ENCODE measurements around the gene PTPRB. TPM values are rescaled to one million over a fixed set of nuclear protein-coding genes. Genes with fewer than 3 reads are reported as not detected.

The PTPRB gene
- total RNA-seq, 1 experiment from 2014 or later, result 0.33 TPM

GRCh38 chr12:70560671-70561070 is 76.6 kb downstream of the PTPRB start:
- H3K4me3 ChIP-seq (ENCODE audit: low read depth in 2 of 2, low read length in 2 of 2), result no peak overlapping the region
- peaks cover 2% of the 10 kb centered on the region; the same call in 1 of the 2 replicates for H3K27me3 ChIP-seq (ENCODE audit: control insufficient read depth, insufficient read depth, low read length)
- BruUV-seq (replicated peaks), result no TSS peak
- ATAC-seq, result no peak
- in situ Hi-C loops (cut with HindIII; ENCODE audit: low pct_unique_long_range_greater_than_20kb, low sequenced_read_pairs) (no loop called here), intact Hi-C loops (cut with micrococcal nuclease; ENCODE audit: unreplicated experiment) (no loop called here)
- CTCF ChIA-PET, result no interaction called here
- TF ChIP-seq POLR2AphosphoS5 (IDR thresholded peaks at IDR 0.05; ENCODE audit: low read depth, low read length), result no peak
- TF ChIP-seq SIN3A (IDR thresholded peaks at IDR 0.05; ENCODE audit: borderline replicate concordance, insufficient read depth, low read depth, low read length), result no peak
- TF ChIP-seq REST (IDR thresholded peaks at IDR 0.05; ENCODE audit: insufficient read depth in 1 of 2, low read depth in 2 of 2, low read length in 1 of 2), result no peak
- TF ChIP-seq CTCF (IDR thresholded peaks at IDR 0.05), result no peak
- no peak for TF ChIP-seq TCF7L2 (IDR thresholded peaks at IDR 0.05; ENCODE audit: low read depth, low read length)
- H3K9me3 ChIP-seq (ENCODE audit: control insufficient read depth, insufficient read depth, low read depth, low read length), result no peaks in the 10 kb centered on the region
- H3K36me3 ChIP-seq (ENCODE audit: control insufficient read depth, insufficient read depth, low read length), result no peaks in the 10 kb centered on the region
- POLR2A ChIA-PET, result no interaction called here
- no peak for DNase-seq (ENCODE audit: low read depth, low spot score)
- no peak overlapping the region for H3K27ac ChIP-seq (ENCODE audit: low read length)
- H3K4me1 ChIP-seq (ENCODE audit: control insufficient read depth, insufficient read depth, low read length), result no peaks in the 10 kb centered on the region

GRCh38 chr12:70559390-70559789 is 77.8 kb downstream of the PTPRB start:
- DNase-seq (ENCODE audit: low read depth, low spot score), result no peak
- Histone ChIP-seq H3K4me3 (ENCODE audit: low read depth in 2 of 2, low read length in 2 of 2) (no peak overlapping the region), H3K4me1 (ENCODE audit: control insufficient read depth, insufficient read depth, low read length) (no peaks in the 10 kb centered on the region), H3K36me3 (ENCODE audit: control insufficient read depth, insufficient read depth, low read length) (no peaks in the 10 kb centered on the region), H3K27ac (ENCODE audit: low read length) (no peak overlapping the region), H3K27me3 (ENCODE audit: control insufficient read depth, insufficient read depth, low read length) (peaks cover 2% of the 10 kb centered on the region; the same call in 1 of the 2 replicates), H3K9me3 (ENCODE audit: control insufficient read depth, insufficient read depth, low read depth, low read length) (no peaks in the 10 kb centered on the region)
- no peak for ATAC-seq
- ChIA-PET CTCF (interaction anchor here (0.7 kb wide), 1 partner anchor 621 kb away, joined by 3 read pairs; no protein-coding TSS in a partner anchor), POLR2A (no interaction called here)
- TF ChIP-seq POLR2AphosphoS5 (IDR thresholded peaks at IDR 0.05; ENCODE audit: low read depth, low read length) (no peak), REST (IDR thresholded peaks at IDR 0.05; ENCODE audit: insufficient read depth in 1 of 2, low read depth in 2 of 2, low read length in 1 of 2) (no peak), SIN3A (IDR thresholded peaks at IDR 0.05; ENCODE audit: borderline replicate concordance, insufficient read depth, low read depth, low read length) (no peak), TCF7L2 (IDR thresholded peaks at IDR 0.05; ENCODE audit: low read depth, low read length) (no peak), CTCF (IDR thresholded peaks at IDR 0.05) (no peak)
- in situ Hi-C loops (cut with HindIII; ENCODE audit: low pct_unique_long_range_greater_than_20kb, low sequenced_read_pairs) (no loop called here), intact Hi-C loops (cut with micrococcal nuclease; ENCODE audit: unreplicated experiment) (no loop called here)
- BruUV-seq (replicated peaks), result no TSS peak

Measured in Panc1 (cell line).